CD8-positive, alpha-beta memory T cell (primary cell): ENCODE measurements around the gene CGB2. TPM values are rescaled to one million over a fixed set of nuclear protein-coding genes. Genes with fewer than 3 reads are reported as not detected.

ENCODE experiments used
- CTCF ChIA-PET: fragments of 350-600 bp; sonication (Branson Sonifier 250); formaldehyde crosslinking; loops from one replicate; lab custom pipeline; 2021; ENCODE audit warnings: antibody characterized with exemption; lab: Charles Lee
- POLR2A ChIA-PET: fragments of 350-600 bp; sonication (Branson Sonifier 250); formaldehyde crosslinking; loops from one replicate; lab custom pipeline; 2021; ENCODE audit warnings: antibody characterized with exemption; lab: Charles Lee
- DNase-seq, 5 donors: peaks; one replicate each; pipeline versions ENCODE4 v3.0.0 to v3.0.0-alpha.2; 2020 to 2022; ENCODE audit warnings: mixed read lengths in 1 of 5
- H3K27ac ChIP-seq: one replicate; pipeline ENCODE4 v1.7.0; 2013; ENCODE audit warnings: low read depth, mild to moderate bottlenecking, low read length, moderate library complexity
- H3K27me3 ChIP-seq: 2 replicates; pipeline ENCODE4 v1.7.0; 2013; ENCODE audit warnings: low read length, mild to moderate bottlenecking; ENCODE audit not compliant: insufficient read depth, poor library complexity, severe bottlenecking
- H3K36me3 ChIP-seq: 2 replicates; pipeline ENCODE4 v1.7.0; 2013; ENCODE audit warnings: mild to moderate bottlenecking, low read length, moderate library complexity; ENCODE audit not compliant: insufficient read depth
- H3K4me1 ChIP-seq: 2 replicates; pipeline ENCODE4 v1.7.0; 2013; ENCODE audit warnings: mild to moderate bottlenecking, low read length, moderate library complexity; ENCODE audit not compliant: insufficient read depth
- H3K4me3 ChIP-seq: 2 replicates; pipeline ENCODE4 v1.7.0; 2013; ENCODE audit warnings: mild to moderate bottlenecking, low read length
- H3K9me3 ChIP-seq: 2 replicates; pipeline ENCODE4 v1.7.0; 2013; ENCODE audit warnings: mild to moderate bottlenecking, low read length
- H3K27ac Mint-ChIP-seq, 8 donors: one replicate each; pipeline ENCODE4 v1.8.0; 2020 to 2021; ENCODE audit warnings: mixed read lengths in 8 of 8, mild to moderate bottlenecking in 6 of 8, inconsistent platforms in 3 of 8, moderate library complexity in 3 of 8
- H3K27me3 Mint-ChIP-seq, 2 donors: one replicate each; pipeline ENCODE4 v1.8.0; 2020 to 2021; ENCODE audit warnings: mixed read lengths in 2 of 2, mild to moderate bottlenecking in 1 of 2, moderate library complexity in 1 of 2
- H3K36me3 Mint-ChIP-seq, 3 donors: one replicate each; pipeline ENCODE4 v1.8.0; 2020 to 2021; ENCODE audit warnings: mixed read lengths in 3 of 3, inconsistent platforms in 1 of 3, mild to moderate bottlenecking in 1 of 3
- H3K4me1 Mint-ChIP-seq, 3 donors: one replicate each; pipeline ENCODE4 v1.8.0; 2020 to 2021; ENCODE audit warnings: mixed read lengths in 3 of 3, inconsistent platforms in 1 of 3, mild to moderate bottlenecking in 1 of 3
- H3K4me3 Mint-ChIP-seq, 7 donors: one replicate each; pipeline ENCODE4 v1.8.0; 2020 to 2021; ENCODE audit warnings: mixed read lengths in 7 of 7, mild to moderate bottlenecking in 6 of 7, moderate library complexity in 4 of 7, inconsistent platforms in 2 of 7
- H3K9me3 Mint-ChIP-seq, 5 donors: one replicate each; pipeline ENCODE4 v1.8.0; 2020 to 2022; ENCODE audit warnings: mixed read lengths in 5 of 5, mild to moderate bottlenecking in 3 of 5, moderate library complexity in 2 of 5, inconsistent platforms in 1 of 5
- polyA plus RNA-seq: library from polyadenylated mRNA; unstranded; fragments of 300-500 nt; fragmentation: Illumina TruSeq; gene quantifications from one replicate; pipeline ENCODE4 v1.2.3, GENCODE V29; 2021
- total RNA-seq, 2 experiments: library from RNA; stranded (reverse); gene quantifications; one replicate each; pipeline ENCODE4 v1.2.3, GENCODE V29; 2021

CGB2 gene
- total and polyA plus RNA-seq, 3 experiments from 2014 or later, result not detected

- POLR2A ChIA-PET, result no interaction called here
Measured at GRCh38 chr19:48990400-48990799, 41.3 kb upstream of the CGB2 start.

GRCh38 chr19:48991011-48991609 lies 40.6 kb upstream of the CGB2 start:
- Mint-ChIP-seq H3K4me3 (peak overlapping the region in 2 of 7 donors; percentile 9 to 10), H3K27me3 (peaks cover 0 to 2% of the 10 kb centered on the region in 2 donors), H3K27ac (peak overlapping the region in 3 of 8 donors; percentile 69 to 90 (median 78)), H3K4me1 (peaks cover 31 to 43% (median 41%) of the 10 kb centered on the region in 3 donors), H3K36me3 (peaks cover 4 to 39% (median 11%) of the 10 kb centered on the region in 3 donors), H3K9me3 (no peaks in the 10 kb centered on the region)
- Histone ChIP-seq H3K4me3 (no peak overlapping the region), H3K27me3 (no peaks in the 10 kb centered on the region), H3K27ac (peak overlapping the region; percentile 81), H3K9me3 (no peaks in the 10 kb centered on the region), H3K4me1 (peaks cover 27% of the 10 kb centered on the region), H3K36me3 (no peaks in the 10 kb centered on the region)
- no peak for DNase-seq
- CTCF ChIA-PET, result interaction anchor here (1.2 to 3.2 kb wide), 3 partner anchors 24 to 116 kb away, joined by 3 to 25 read pairs (median 20); partner anchors contain the start of genes FTL and LHB
- POLR2A ChIA-PET, result no interaction called here

More at GRCh38 chr19:48990400-48990799, 41.3 kb upstream of the CGB2 start:
- H3K4me1 ChIP-seq, result peaks cover 27% of the 10 kb centered on the region
- peak overlapping the region in 3 of 7 donors; percentile 3 to 15 (median 14) for H3K4me3 Mint-ChIP-seq
- peaks cover under 1% of the 10 kb centered on the region for H3K36me3 ChIP-seq
- peak overlapping the region in 4 of 8 donors; percentile 7 to 84 (median 23) for H3K27ac Mint-ChIP-seq
- CTCF ChIA-PET, result interaction anchor here (1.2 kb wide), 1 partner anchor 116 kb away, joined by 3 read pairs; no protein-coding TSS in a partner anchor
- H3K36me3 Mint-ChIP-seq, result peaks cover 4 to 44% (median 11%) of the 10 kb centered on the region in 3 donors
- no peak overlapping the region for H3K27ac ChIP-seq
- H3K27me3 Mint-ChIP-seq, result peaks cover 0 to 2% of the 10 kb centered on the region in 2 donors
- H3K4me3 ChIP-seq, result no peak overlapping the region
- no peaks in the 10 kb centered on the region for H3K9me3 ChIP-seq
- DNase-seq, result no peak
- no peaks in the 10 kb centered on the region for H3K27me3 ChIP-seq
- no peaks in the 10 kb centered on the region for H3K9me3 Mint-ChIP-seq
- peaks cover 31 to 43% (median 40%) of the 10 kb centered on the region in 3 donors for H3K4me1 Mint-ChIP-seq

- peak overlapping the region; percentile 75 for H3K4me3 ChIP-seq
- peaks cover 31 to 46% (median 42%) of the 10 kb centered on the region in 3 donors for H3K4me1 Mint-ChIP-seq
- no peaks in the 10 kb centered on the region for H3K9me3 ChIP-seq
- H3K4me1 ChIP-seq, result peaks cover 27% of the 10 kb centered on the region
- H3K27me3 ChIP-seq, result no peaks in the 10 kb centered on the region
- H3K27me3 Mint-ChIP-seq, result peaks cover 0 to 2% of the 10 kb centered on the region in 2 donors
- H3K27ac Mint-ChIP-seq, result peak overlapping the region; percentile 34 to 98 (median 92)
- peak overlapping the region; percentile 88 to 97 (median 96) for H3K4me3 Mint-ChIP-seq
- H3K27ac ChIP-seq, result peak overlapping the region; percentile 81
- no peaks in the 10 kb centered on the region for H3K9me3 Mint-ChIP-seq
- DNase-seq, result no peak
- no peaks in the 10 kb centered on the region for H3K36me3 ChIP-seq
- POLR2A ChIA-PET, result interaction anchor here (0.5 to 1.8 kb wide), 5 partner anchors 26 to 672 kb away, joined by 3 to 7 read pairs (median 5); partner anchors contain the start of genes RPL18 and SPHK2
- peaks cover 4 to 33% (median 11%) of the 10 kb centered on the region in 3 donors for H3K36me3 Mint-ChIP-seq
- CTCF ChIA-PET, result interaction anchor here (0.8 to 3.2 kb wide), 9 partner anchors 9 to 196 kb away, joined by 3 to 25 read pairs (median 14); partner anchors contain the start of genes FTL and LHB
Measured at GRCh38 chr19:48991873-48992580, 39.7 kb upstream of the CGB2 start.

GRCh38 chr19:48992581-48993174 lies 39.0 kb upstream of the CGB2 start:
- Mint-ChIP-seq H3K36me3 (peaks cover 4 to 33% (median 11%) of the 10 kb centered on the region in 3 donors), H3K4me1 (peaks cover 31 to 48% (median 44%) of the 10 kb centered on the region in 3 donors), H3K9me3 (no peaks in the 10 kb centered on the region), H3K27me3 (peaks cover 0 to 2% of the 10 kb centered on the region in 2 donors), H3K4me3 (peak overlapping the region; percentile 88 to 97 (median 96)), H3K27ac (peak overlapping the region; percentile 80 to 98 (median 94))
- DNase-seq, result no peak
- H3K9me3 ChIP-seq, result no peaks in the 10 kb centered on the region
- ChIA-PET CTCF (interaction anchor here (0.8 to 3.2 kb wide), 33 partner anchors 10 to 478 kb away, joined by 3 to 25 read pairs (median 5); partner anchors contain the start of genes FTL, LHB, LIN7B and NUCB1), POLR2A (interaction anchor here (0.5 to 1.8 kb wide), 16 partner anchors 8 to 884 kb away, joined by 3 to 18 read pairs (median 5); partner anchors contain the start of genes AKT1S1, FTL, NUCB1 and PPP1R15A)
- H3K4me3 ChIP-seq, result peak overlapping the region; percentile 75
- peak overlapping the region; percentile 81 for H3K27ac ChIP-seq
- H3K27me3 ChIP-seq, result no peaks in the 10 kb centered on the region
- no peaks in the 10 kb centered on the region for H3K36me3 ChIP-seq
- peaks cover 27% of the 10 kb centered on the region for H3K4me1 ChIP-seq

- ChIA-PET POLR2A (interaction anchor here (0.6 to 1.8 kb wide), 20 partner anchors 9 to 884 kb away, joined by 3 to 18 read pairs (median 4); partner anchors contain the start of genes AKT1S1, DHDH, FTL and NUCB1), CTCF (interaction anchor here (0.6 to 3.2 kb wide), 53 partner anchors 9 to 484 kb away, joined by 3 to 25 read pairs (median 4); partner anchors contain the start of genes BAX, CA11, FTL and LHB)
- Histone ChIP-seq H3K4me3 (peak within 1 kb of the TSS; percentile 87), H3K27me3 (no peaks in the 10 kb centered on the region), H3K27ac (peak within 1 kb of the TSS; percentile 85), H3K36me3 (no peaks in the 10 kb centered on the region), H3K4me1 (peaks cover 27% of the 10 kb centered on the region), H3K9me3 (no peaks in the 10 kb centered on the region)
- Mint-ChIP-seq H3K9me3 (no peaks in the 10 kb centered on the region), H3K4me3 (peak within 1 kb of the TSS; percentile 88 to 97 (median 96)), H3K27ac (peak within 1 kb of the TSS; percentile 88 to 100 (median 98)), H3K4me1 (peaks cover 28 to 54% (median 41%) of the 10 kb centered on the region in 3 donors), H3K27me3 (peaks cover 0 to 2% of the 10 kb centered on the region in 2 donors), H3K36me3 (peaks cover 0 to 29% (median 7%) of the 10 kb centered on the region in 3 donors)
- peak; percentile 98 to 99 (median 99) for DNase-seq
Measured at GRCh38 chr19:48993175-48994034, 38.3 kb upstream of the CGB2 start, which contains the start of the genes GYS1 and RUVBL2. TSS of gene GYS1 (minus strand) at chr19:48993309. CDS start at chr19:48993112, 197 bp downstream. TSS of gene RUVBL2 (plus strand) at chr19:48993887. CDS start at chr19:48993912, 25 bp downstream.

- H3K4me1 Mint-ChIP-seq, result peaks cover 28 to 54% (median 41%) of the 10 kb centered on the region in 3 donors
- no peaks in the 10 kb centered on the region for H3K9me3 Mint-ChIP-seq
- Histone ChIP-seq H3K9me3 (no peaks in the 10 kb centered on the region), H3K4me1 (peaks cover 27% of the 10 kb centered on the region), H3K27ac (peak overlapping the region; percentile 85), H3K27me3 (no peaks in the 10 kb centered on the region), H3K4me3 (peak overlapping the region; percentile 87), H3K36me3 (no peaks in the 10 kb centered on the region)
- peaks cover 0 to 2% of the 10 kb centered on the region in 2 donors for H3K27me3 Mint-ChIP-seq
- POLR2A ChIA-PET, result interaction anchor here (0.6 to 1.8 kb wide), 16 partner anchors 17 to 883 kb away, joined by 3 to 18 read pairs (median 5); partner anchors contain the start of genes AKT1S1, DHDH, FTL and NUCB1
- H3K4me3 Mint-ChIP-seq, result peak overlapping the region; percentile 88 to 97 (median 96)
- peaks cover 0 to 23% (median 4%) of the 10 kb centered on the region in 3 donors for H3K36me3 Mint-ChIP-seq
- DNase-seq, result no peak
- CTCF ChIA-PET, result interaction anchor here (0.7 to 3.2 kb wide), 25 partner anchors 9 to 476 kb away, joined by 3 to 25 read pairs (median 6); partner anchors contain the start of genes CA11, FTL, LHB and LIN7B
- H3K27ac Mint-ChIP-seq, result peak overlapping the region; percentile 88 to 100 (median 98)
Measured at GRCh38 chr19:48994035-48994386, 37.7 kb upstream of the CGB2 start.
